Activated naive CD8-positive, alpha-beta T cell (primary cell): Measurements from ENCODE around the gene DDX52.

Source experiments
- H3K27ac Mint-ChIP-seq: one replicate; pipeline ENCODE4 v1.8.0; 2021; ENCODE audit warnings: mixed read lengths
- H3K27me3 Mint-ChIP-seq: one replicate; pipeline ENCODE4 v1.8.0; 2021; ENCODE audit warnings: mixed read lengths
- H3K36me3 Mint-ChIP-seq: one replicate; pipeline ENCODE4 v1.8.0; 2021; ENCODE audit warnings: mixed read lengths
- H3K4me1 Mint-ChIP-seq: one replicate; pipeline ENCODE4 v1.8.0; 2021; ENCODE audit warnings: low read depth, mixed read lengths
- H3K4me3 Mint-ChIP-seq: one replicate; pipeline ENCODE4 v1.8.0; 2021; ENCODE audit warnings: mild to moderate bottlenecking, mixed read lengths
- H3K9me3 Mint-ChIP-seq: one replicate; pipeline ENCODE4 v1.8.0; 2021; ENCODE audit warnings: low read depth, mixed read lengths

Gene DDX52

DNA sequence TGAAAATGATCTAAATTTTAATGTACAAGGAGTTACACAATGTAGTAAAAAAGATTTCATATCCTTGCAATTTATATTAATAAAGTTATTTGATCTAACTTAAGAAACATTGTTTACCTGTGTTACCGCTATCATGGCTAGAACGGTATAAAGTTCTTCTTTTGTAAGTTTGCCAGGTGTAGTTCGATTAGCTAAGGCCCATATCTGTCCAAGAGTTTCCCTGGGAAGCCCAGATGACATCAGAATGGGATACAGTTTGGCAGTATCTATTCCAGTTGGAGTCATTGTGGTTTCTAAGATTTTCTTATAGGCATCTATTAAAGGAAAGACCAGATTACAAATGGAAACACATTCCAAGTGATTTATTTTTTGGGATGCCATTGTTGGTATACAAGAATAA lies 71.6 kb downstream of the DDX52 start:
- Mint-ChIP-seq H3K36me3 (peaks cover 27% of the 10 kb centered on the region), H3K27me3 (no peaks in the 10 kb centered on the region), H3K4me3 (no peak overlapping the region), H3K27ac (no peak overlapping the region), H3K4me1 (peaks cover 6% of the 10 kb centered on the region), H3K9me3 (no peaks in the 10 kb centered on the region)

GRCh38 chr17:37570527-37571093 lies 72.6 kb downstream of the DDX52 start:
- Mint-ChIP-seq H3K27ac (peak overlapping the region; percentile 34), H3K36me3 (peaks cover 28% of the 10 kb centered on the region), H3K27me3 (no peaks in the 10 kb centered on the region), H3K9me3 (no peaks in the 10 kb centered on the region), H3K4me1 (peaks cover 6% of the 10 kb centered on the region), H3K4me3 (no peak overlapping the region)

DNA sequence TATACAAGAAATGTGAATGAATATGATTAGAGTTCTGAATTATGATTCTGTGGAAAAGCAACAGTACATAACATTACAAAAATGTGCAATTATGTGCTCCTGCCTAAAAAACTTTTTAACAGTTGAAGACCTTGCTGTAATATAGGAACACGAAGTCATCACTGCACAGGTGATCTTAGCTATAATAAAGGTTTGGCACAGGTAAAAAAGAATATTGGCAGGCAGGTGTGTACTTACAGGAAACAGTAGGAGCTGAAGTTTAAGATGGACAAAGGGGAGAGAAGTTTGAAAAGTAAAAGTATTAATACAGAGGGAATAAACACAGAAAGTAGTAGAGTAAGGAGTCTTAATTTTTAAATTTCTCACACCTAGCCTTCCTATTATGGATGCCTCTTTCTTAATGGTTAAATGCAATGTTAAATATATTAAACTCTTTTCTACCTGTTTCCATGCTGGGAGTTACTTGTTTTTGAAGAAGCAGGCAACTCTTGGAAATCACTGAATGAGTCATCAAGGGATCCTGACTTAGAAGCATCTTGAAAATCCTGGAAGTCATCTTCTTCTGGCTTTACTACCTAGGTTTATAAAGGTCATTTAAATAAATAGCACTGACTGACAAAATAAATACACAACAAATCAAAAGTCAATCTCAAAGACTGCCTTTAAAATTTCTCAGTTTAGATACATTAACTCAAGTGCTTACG lies 74.7 kb downstream of the DDX52 start:
- no peak overlapping the region for H3K4me3 Mint-ChIP-seq
- no peaks in the 10 kb centered on the region for H3K27me3 Mint-ChIP-seq
- H3K9me3 Mint-ChIP-seq = no peaks in the 10 kb centered on the region
- peak overlapping the region; percentile 35 for H3K27ac Mint-ChIP-seq
- H3K36me3 Mint-ChIP-seq = peaks cover 23% of the 10 kb centered on the region
- peaks cover 12% of the 10 kb centered on the region for H3K4me1 Mint-ChIP-seq

GRCh38 chr17:37567538-37567937 lies 75.7 kb downstream of the DDX52 start:
- H3K4me1 Mint-ChIP-seq = peaks cover 9% of the 10 kb centered on the region
- peaks cover 20% of the 10 kb centered on the region for H3K36me3 Mint-ChIP-seq
- no peaks in the 10 kb centered on the region for H3K27me3 Mint-ChIP-seq
- no peak overlapping the region for H3K4me3 Mint-ChIP-seq
- no peak overlapping the region for H3K27ac Mint-ChIP-seq
- H3K9me3 Mint-ChIP-seq = no peaks in the 10 kb centered on the region

DNA sequence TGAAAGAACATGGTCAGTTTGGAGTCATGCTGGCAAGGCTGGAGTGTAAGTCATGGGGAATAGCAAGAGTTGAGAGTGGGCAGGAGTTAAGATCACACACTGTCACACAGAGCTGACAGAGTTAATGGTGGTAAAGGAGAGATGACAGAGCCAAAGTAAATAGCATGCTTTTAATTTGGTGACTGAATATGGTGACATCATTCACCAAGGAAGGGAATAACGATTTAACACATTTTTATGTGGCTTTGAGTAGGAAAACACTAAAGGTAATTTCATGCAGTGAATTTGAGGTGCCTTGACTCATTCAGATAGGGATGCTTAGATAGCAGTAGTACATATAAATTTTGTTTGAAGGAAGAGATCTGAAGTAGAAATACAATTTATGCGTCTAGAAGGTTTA lies 76.1 kb downstream of the DDX52 start:
- Mint-ChIP-seq H3K27me3 (no peaks in the 10 kb centered on the region), H3K27ac (peak overlapping the region; percentile 25), H3K9me3 (no peaks in the 10 kb centered on the region), H3K4me3 (no peak overlapping the region), H3K36me3 (peaks cover 22% of the 10 kb centered on the region), H3K4me1 (peaks cover 11% of the 10 kb centered on the region)

GRCh38 chr17:37564252-37564651 lies 79.0 kb downstream of the DDX52 start:
- peaks cover 20% of the 10 kb centered on the region for H3K36me3 Mint-ChIP-seq
- H3K27me3 Mint-ChIP-seq = no peaks in the 10 kb centered on the region
- H3K4me3 Mint-ChIP-seq = no peak overlapping the region
- peak overlapping the region; percentile 50 for H3K27ac Mint-ChIP-seq
- no peaks in the 10 kb centered on the region for H3K9me3 Mint-ChIP-seq
- H3K4me1 Mint-ChIP-seq = peaks cover 12% of the 10 kb centered on the region

GRCh38 chr17:37562016-37562745 lies 81.1 kb downstream of the DDX52 start:
- peaks cover 18% of the 10 kb centered on the region for H3K36me3 Mint-ChIP-seq
- no peaks in the 10 kb centered on the region for H3K9me3 Mint-ChIP-seq
- peak overlapping the region; percentile 76 for H3K27ac Mint-ChIP-seq
- H3K27me3 Mint-ChIP-seq = no peaks in the 10 kb centered on the region
- H3K4me1 Mint-ChIP-seq = peaks cover 12% of the 10 kb centered on the region
- no peak overlapping the region for H3K4me3 Mint-ChIP-seq
